SU-DHL-6 (cell line): ENCODE measurements around the gene ANKRD36.
"Not testable (repeated sequence)": the region's sequence is repeated elsewhere in the genome, so short reads cannot be mapped to it uniquely, and the experiment has no call there.

Source experiments
- EZH2phosphoT487 ChIP-seq: fragments of 200-600 bp; sonication (generic), shearing (Covaris generic); conservative IDR thresholded peaks from 2 replicates; pipeline ENCODE4 v1.6.1; 2018; ENCODE audit warnings: mild to moderate bottlenecking, antibody characterized with exemption, low read length, moderate library complexity, mixed read lengths
- TF ChIP-seq, protein P1 (sequence below): fragments of 200-600 bp; sonication (generic); IDR thresholded peaks from one replicate; pipeline ENCODE4 v1.5.1; 2017; ENCODE audit warnings: antibody characterized with exemption, mild to moderate bottlenecking, low read length, moderate library complexity; ENCODE audit not compliant: insufficient read depth, poor library complexity, severe bottlenecking

- TF ChIP-seq, protein P1, sequence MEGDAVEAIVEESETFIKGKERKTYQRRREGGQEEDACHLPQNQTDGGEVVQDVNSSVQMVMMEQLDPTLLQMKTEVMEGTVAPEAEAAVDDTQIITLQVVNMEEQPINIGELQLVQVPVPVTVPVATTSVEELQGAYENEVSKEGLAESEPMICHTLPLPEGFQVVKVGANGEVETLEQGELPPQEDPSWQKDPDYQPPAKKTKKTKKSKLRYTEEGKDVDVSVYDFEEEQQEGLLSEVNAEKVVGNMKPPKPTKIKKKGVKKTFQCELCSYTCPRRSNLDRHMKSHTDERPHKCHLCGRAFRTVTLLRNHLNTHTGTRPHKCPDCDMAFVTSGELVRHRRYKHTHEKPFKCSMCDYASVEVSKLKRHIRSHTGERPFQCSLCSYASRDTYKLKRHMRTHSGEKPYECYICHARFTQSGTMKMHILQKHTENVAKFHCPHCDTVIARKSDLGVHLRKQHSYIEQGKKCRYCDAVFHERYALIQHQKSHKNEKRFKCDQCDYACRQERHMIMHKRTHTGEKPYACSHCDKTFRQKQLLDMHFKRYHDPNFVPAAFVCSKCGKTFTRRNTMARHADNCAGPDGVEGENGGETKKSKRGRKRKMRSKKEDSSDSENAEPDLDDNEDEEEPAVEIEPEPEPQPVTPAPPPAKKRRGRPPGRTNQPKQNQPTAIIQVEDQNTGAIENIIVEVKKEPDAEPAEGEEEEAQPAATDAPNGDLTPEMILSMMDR: not testable (repeated sequence)
- TF ChIP-seq EZH2phosphoT487: not testable (repeated sequence)
These were observed 29.4 kb upstream of the ANKRD36 start for GRCh38 chr2:97083516-97083915.
